Upper lobe of right lung (tissue), 1 donor: Measurements from ENCODE around the gene ACRBP. TPM values are rescaled to one million over a fixed set of nuclear protein-coding genes. Genes with fewer than 3 reads are reported as not detected.

Source experiments
- ATAC-seq: fragments of 200-7000 bp; cut with Tn5 transposase; one replicate; pipeline ENCODE4 v1.9.1; 2020; ENCODE audit warnings: mild to moderate bottlenecking, moderate library complexity
- DNase-seq: peaks from one replicate; pipeline ENCODE4 v3.0.0-alpha.2; 2020
- H3K27ac ChIP-seq: fragments of 200-600 bp; one replicate; pipeline ENCODE4 v1.8.0; 2022
- H3K27me3 ChIP-seq: fragments of 200-600 bp; one replicate; pipeline ENCODE4 v1.8.0; 2022; ENCODE audit warnings: mild to moderate bottlenecking
- H3K36me3 ChIP-seq: fragments of 200-600 bp; one replicate; pipeline ENCODE4 v1.8.0; 2022
- H3K4me1 ChIP-seq: fragments of 200-600 bp; one replicate; pipeline ENCODE4 v1.8.0; 2022
- H3K4me3 ChIP-seq: fragments of 200-600 bp; one replicate; pipeline ENCODE4 v1.8.0; 2022; ENCODE audit warnings: mild to moderate bottlenecking
- H3K9me3 ChIP-seq: fragments of 200-600 bp; one replicate; pipeline ENCODE4 v1.8.0; 2022
- CTCF ChIP-seq: fragments of 200-600 bp; IDR thresholded peaks from one replicate; pipeline ENCODE4 v1.8.0; 2022; ENCODE audit warnings: antibody characterized with exemption
- intact Hi-C: fragments of 100-400 bp; cut with DNase I; formaldehyde crosslinking; loops from one replicate; pipeline ENCODE4 v1.11.0; 2022
- total RNA-seq: library from RNA; stranded (reverse); fragmentation: NEBNext Ultra II Directional; extraction: Animal tissue kit (Norgen Biotek cat#: 25700); gene quantifications from one replicate; pipeline ENCODE4 v1.2.1, GENCODE V29; 2021
- donor health status: DM: no; HTN: yes; CAD: no; lungs with severe emphysema.

The ACRBP gene
- total RNA-seq, 1 donor from 2014 or later: 3.8 TPM

GRCh38 chr12:6691473-6691872, 44.2 kb upstream of the ACRBP start:
- Histone ChIP-seq H3K4me3 (no peak overlapping the region), H3K27ac (no peak overlapping the region), H3K27me3 (no peaks in the 10 kb centered on the region), H3K36me3 (no peaks in the 10 kb centered on the region), H3K9me3 (no peaks in the 10 kb centered on the region), H3K4me1 (peaks cover 27% of the 10 kb centered on the region)
- no peak for ATAC-seq
- no peak for TF ChIP-seq CTCF
- intact Hi-C loops: no loop called here
- DNase-seq: no peak

GRCh38 chr12:6688999-6689882, 42.0 kb upstream of the ACRBP start, which contains the start of gene ZNF384:
Gene ZNF384 (minus strand): TSS chr12:6689375. CDS start chr12:6679520, 9,855 bp downstream.
- intact Hi-C loops: no loop called here
- Histone ChIP-seq H3K27me3 (no peaks in the 10 kb centered on the region), H3K36me3 (no peaks in the 10 kb centered on the region), H3K27ac (peak within 1 kb of the TSS; percentile 96), H3K9me3 (no peaks in the 10 kb centered on the region), H3K4me3 (peak within 1 kb of the TSS; percentile 82), H3K4me1 (peaks cover 35% of the 10 kb centered on the region)
- peak; percentile 97 for DNase-seq
- TF ChIP-seq CTCF: peak; percentile 25
- peak; percentile 94 for ATAC-seq

GRCh38 chr12:6688543-6688998, 41.3 kb upstream of the ACRBP start:
- intact Hi-C loops: no loop called here
- Histone ChIP-seq H3K4me3 (peak overlapping the region; percentile 82), H3K4me1 (peaks cover 35% of the 10 kb centered on the region), H3K9me3 (no peaks in the 10 kb centered on the region), H3K27me3 (no peaks in the 10 kb centered on the region), H3K27ac (peak overlapping the region; percentile 96), H3K36me3 (no peaks in the 10 kb centered on the region)
- no peak for DNase-seq
- no peak for TF ChIP-seq CTCF
- no peak for ATAC-seq

- ATAC-seq: no peak
- H3K27me3 ChIP-seq: no peaks in the 10 kb centered on the region
- peaks cover 35% of the 10 kb centered on the region for H3K4me1 ChIP-seq
- H3K9me3 ChIP-seq: no peaks in the 10 kb centered on the region
- no peak overlapping the region for H3K27ac ChIP-seq
- no peak for TF ChIP-seq CTCF
- peaks cover 6% of the 10 kb centered on the region for H3K36me3 ChIP-seq
- no peak overlapping the region for H3K4me3 ChIP-seq
- intact Hi-C loops: no loop called here
- DNase-seq: no peak
These were observed 38.6 kb upstream of the ACRBP start for GRCh38 chr12:6685814-6686213.

GRCh38 chr12:6684609-6685008, 37.4 kb upstream of the ACRBP start:
- no peak overlapping the region for H3K27ac ChIP-seq
- peaks cover 25% of the 10 kb centered on the region for H3K4me1 ChIP-seq
- no peaks in the 10 kb centered on the region for H3K27me3 ChIP-seq
- intact Hi-C loops: no loop called here
- H3K9me3 ChIP-seq: no peaks in the 10 kb centered on the region
- no peak overlapping the region for H3K4me3 ChIP-seq
- ATAC-seq: no peak
- peaks cover 13% of the 10 kb centered on the region for H3K36me3 ChIP-seq
- no peak for DNase-seq
- TF ChIP-seq CTCF: peak; percentile 51
